K562 (cell line): ENCODE measurements around the gene EFCAB12. TPM values are rescaled to one million over a fixed set of nuclear protein-coding genes. Genes with fewer than 3 reads are reported as not detected.

Experiments
- ASH1L ChIP-seq: fragments of 450-650 bp; IDR thresholded peaks from 2 replicates; pipeline ENCODE4 v1.6.1; 2018; ENCODE audit warnings: borderline replicate concordance, mild to moderate bottlenecking, low read depth; ENCODE audit not compliant: partially characterized antibody
- BRD4 ChIP-seq: fragments of 200-600 bp; sonication (generic); IDR thresholded peaks from 2 replicates; pipeline ENCODE4 v1.6.1; 2017; ENCODE audit warnings: inconsistent platforms
- E2F8 ChIP-seq: fragments of 450-650 bp; IDR thresholded peaks from 2 replicates; pipeline ENCODE4 v1.7.1; 2018; ENCODE audit warnings: mild to moderate bottlenecking, low read depth; ENCODE audit not compliant: partially characterized antibody
- HCFC1 ChIP-seq: IDR thresholded peaks from 2 replicates; pipeline ENCODE4 v1.6.1; 2012; ENCODE audit warnings: low read depth, low read length, improper control_type of control experiment
- HMBOX1 ChIP-seq: sonication (generic); IDR thresholded peaks from 2 replicates; pipeline ENCODE4 v1.6.1; 2016
- ILF3 ChIP-seq: fragments of 450-650 bp; IDR thresholded peaks from 2 replicates; pipeline ENCODE4 v1.6.1; 2018; ENCODE audit warnings: antibody characterized with exemption, mild to moderate bottlenecking, moderate library complexity, borderline replicate concordance
- KLF1 ChIP-seq: fragments of 450-650 bp; IDR thresholded peaks from 2 replicates; pipeline ENCODE4 v1.6.1; 2016; ENCODE audit warnings: missing genetic modification characterization, missing compliant biosample characterization
- SMARCA5 ChIP-seq: fragments of 450-650 bp; IDR thresholded peaks from 2 replicates; pipeline ENCODE4 v1.6.1; 2016
- TFAM ChIP-seq: fragments of 250-450 bp; sonication (Bioruptor Pico); conservative IDR thresholded peaks from 2 replicates; pipeline ENCODE4 v1.5.0; 2021; ENCODE audit warnings: mild to moderate bottlenecking, moderate library complexity
- ZKSCAN1 ChIP-seq: fragments of 150-350 bp; IDR thresholded peaks from 2 replicates; pipeline ENCODE4 v1.6.1; 2016; ENCODE audit warnings: low read depth, low read length
- ZNF445 ChIP-seq: fragments of 250-450 bp; sonication (Bioruptor Pico); IDR thresholded peaks from 2 replicates; pipeline ENCODE4 v1.4.0; 2020; ENCODE audit warnings: low read depth, mild to moderate bottlenecking, moderate library complexity
- ZNF518B ChIP-seq: fragments of 250-450 bp; sonication (Bioruptor Pico); IDR thresholded peaks from 2 replicates; pipeline ENCODE4 v1.5.0; 2021; ENCODE audit warnings: mild to moderate bottlenecking, moderate library complexity
- polyA plus RNA-seq, 8 experiments: library from polyadenylated mRNA; depleted of rRNA in 4 of 8; stranded (reverse) in 5 of 8; unstranded in 3 of 8; fragments of >200 nt; fragmentation: Nextera tagmentation in 2 of 8; fragmentation: Illumina TruSeq in 1 of 8; extraction: Ambion mirVana in 2 of 8; extraction: Trizol in 1 of 8; gene quantifications; 2 replicates each; pipeline versions ENCODE4 v1.2.1 to v1.2.3, GENCODE V29; 2011 to 2014; ENCODE audit warnings: inconsistent platforms in 1 of 8, missing spikeins in 1 of 8
- total RNA-seq, 7 experiments: library from RNA; depleted of rRNA in 6 of 7; stranded (reverse); fragments of >200 nt in 6 of 7; fragmentation: Illumina TruSeq in 2 of 7; extraction: Trizol in 2 of 7; gene quantifications; 2 replicates each; pipeline versions ENCODE4 v1.2.1 to v1.2.3, GENCODE V29; 2011 to 2021; ENCODE audit warnings: low replicate concordance in 1 of 7
- TF ChIP-seq, protein P1 (sequence below), 3 experiments: fragments of 200-800 bp in 1 of 3; sonication (Bioruptor generic) in 1 of 3; sonication (generic) in 1 of 3; formaldehyde crosslinking in 1 of 3; IDR thresholded peaks; 2 replicates each; pipeline versions ENCODE4 v1.6.1 to v1.8.0; 2016 to 2022; ENCODE audit warnings: mild to moderate bottlenecking in 2 of 3, missing compliant biosample characterization in 2 of 3, missing genetic modification characterization in 2 of 3, missing genetic modification reagents in 1 of 3
- TF ChIP-seq, protein P2 (sequence below), 2 experiments: fragments of 450-650 bp; conservative IDR thresholded peaks; 2 replicates each; pipeline ENCODE4 v1.6.1; 2017; ENCODE audit warnings: mild to moderate bottlenecking in 2 of 2, moderate library complexity in 2 of 2
- TF ChIP-seq, protein P3 (sequence below): fragments of 450-650 bp; IDR thresholded peaks from 2 replicates; pipeline ENCODE4 v1.6.1; 2017; ENCODE audit warnings: mild to moderate bottlenecking, moderate library complexity

Gene EFCAB12
- total and polyA plus RNA-seq, 9 of the 15 experiments (the other 6 are each of a cell fraction or from before 2014, with no cell fraction given) = 0.08 to 0.95 (median 0.56) TPM; not detected in 1

DNA sequence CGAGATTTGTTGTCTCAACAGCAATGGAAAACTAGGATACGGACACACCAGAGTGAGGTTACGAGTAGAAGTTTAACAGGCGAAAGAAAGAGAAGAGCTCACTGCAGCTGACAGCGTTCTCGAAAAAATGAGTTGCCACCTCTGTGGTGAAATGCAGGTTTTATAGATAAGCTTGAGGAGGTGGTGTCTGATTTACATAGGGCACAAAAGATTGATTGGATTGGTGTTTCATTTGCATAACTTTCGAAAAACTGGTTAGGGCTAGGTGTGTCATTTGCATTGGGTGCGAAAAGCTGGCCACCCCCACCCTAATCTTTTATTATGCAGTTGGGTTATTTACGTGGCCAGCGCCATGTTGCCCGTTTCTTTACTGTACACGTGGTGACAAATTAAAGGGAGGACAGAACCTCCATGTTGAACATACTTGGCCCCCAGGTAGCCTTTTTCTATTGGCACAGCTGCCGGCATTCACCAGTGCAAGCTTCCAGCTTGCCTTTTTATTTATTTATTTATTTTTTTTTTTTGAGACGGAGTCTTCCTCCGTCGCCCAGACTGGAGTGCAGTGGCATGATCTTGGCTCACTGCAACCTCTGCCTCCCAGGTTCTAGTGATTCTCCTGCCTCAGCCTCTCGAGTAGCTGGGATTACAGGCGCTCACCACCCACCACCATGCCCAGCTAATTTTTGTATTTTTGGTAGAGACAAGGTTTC, 19.9 kb upstream of the EFCAB12 start (continued):
- TF ChIP-seq ILF3 (no peak), ASH1L (no peak), HMBOX1 (peak; percentile 21; the same call in 1 of the 2 replicates), SMARCA5 (no peak), ZNF518B (CRISPR knock-in tag) (no peak), TFAM (no peak), BRD4 (no peak), ZKSCAN1 (no peak), E2F8 (peak; percentile 21), KLF1 (tag) (no peak), ZNF445 (CRISPR knock-in tag) (no peak), HCFC1 (no peak)
- TF ChIP-seq, protein P1, sequence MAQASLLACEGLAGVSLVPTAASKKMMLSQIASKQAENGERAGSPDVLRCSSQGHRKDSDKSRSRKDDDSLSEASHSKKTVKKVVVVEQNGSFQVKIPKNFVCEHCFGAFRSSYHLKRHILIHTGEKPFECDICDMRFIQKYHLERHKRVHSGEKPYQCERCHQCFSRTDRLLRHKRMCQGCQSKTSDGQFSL (CRISPR knock-in tag; IDR thresholded peaks at IDR 0.05) = no peak
- TF ChIP-seq, protein P1 (tag; IDR thresholded peaks at IDR 0.05) = no peak; a peak in 1 of 4 replicates
- TF ChIP-seq, protein P2, sequence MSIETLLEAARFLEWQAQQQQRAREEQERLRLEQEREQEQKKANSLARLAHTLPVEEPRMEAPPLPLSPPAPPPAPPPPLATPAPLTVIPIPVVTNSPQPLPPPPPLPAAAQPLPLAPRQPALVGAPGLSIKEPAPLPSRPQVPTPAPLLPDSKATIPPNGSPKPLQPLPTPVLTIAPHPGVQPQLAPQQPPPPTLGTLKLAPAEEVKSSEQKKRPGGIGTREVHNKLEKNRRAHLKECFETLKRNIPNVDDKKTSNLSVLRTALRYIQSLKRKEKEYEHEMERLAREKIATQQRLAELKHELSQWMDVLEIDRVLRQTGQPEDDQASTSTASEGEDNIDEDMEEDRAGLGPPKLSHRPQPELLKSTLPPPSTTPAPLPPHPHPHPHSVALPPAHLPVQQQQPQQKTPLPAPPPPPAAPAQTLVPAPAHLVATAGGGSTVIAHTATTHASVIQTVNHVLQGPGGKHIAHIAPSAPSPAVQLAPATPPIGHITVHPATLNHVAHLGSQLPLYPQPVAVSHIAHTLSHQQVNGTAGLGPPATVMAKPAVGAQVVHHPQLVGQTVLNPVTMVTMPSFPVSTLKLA (conservative IDR thresholded peaks at IDR 0.05) = peak; percentile 73 to 86
- TF ChIP-seq, protein P3, sequence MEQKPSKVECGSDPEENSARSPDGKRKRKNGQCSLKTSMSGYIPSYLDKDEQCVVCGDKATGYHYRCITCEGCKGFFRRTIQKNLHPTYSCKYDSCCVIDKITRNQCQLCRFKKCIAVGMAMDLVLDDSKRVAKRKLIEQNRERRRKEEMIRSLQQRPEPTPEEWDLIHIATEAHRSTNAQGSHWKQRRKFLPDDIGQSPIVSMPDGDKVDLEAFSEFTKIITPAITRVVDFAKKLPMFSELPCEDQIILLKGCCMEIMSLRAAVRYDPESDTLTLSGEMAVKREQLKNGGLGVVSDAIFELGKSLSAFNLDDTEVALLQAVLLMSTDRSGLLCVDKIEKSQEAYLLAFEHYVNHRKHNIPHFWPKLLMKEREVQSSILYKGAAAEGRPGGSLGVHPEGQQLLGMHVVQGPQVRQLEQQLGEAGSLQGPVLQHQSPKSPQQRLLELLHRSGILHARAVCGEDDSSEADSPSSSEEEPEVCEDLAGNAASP = no peak
